Measurements from ENCODE around the gene ATP6V0C.

Gene ATP6V0C

DNA sequence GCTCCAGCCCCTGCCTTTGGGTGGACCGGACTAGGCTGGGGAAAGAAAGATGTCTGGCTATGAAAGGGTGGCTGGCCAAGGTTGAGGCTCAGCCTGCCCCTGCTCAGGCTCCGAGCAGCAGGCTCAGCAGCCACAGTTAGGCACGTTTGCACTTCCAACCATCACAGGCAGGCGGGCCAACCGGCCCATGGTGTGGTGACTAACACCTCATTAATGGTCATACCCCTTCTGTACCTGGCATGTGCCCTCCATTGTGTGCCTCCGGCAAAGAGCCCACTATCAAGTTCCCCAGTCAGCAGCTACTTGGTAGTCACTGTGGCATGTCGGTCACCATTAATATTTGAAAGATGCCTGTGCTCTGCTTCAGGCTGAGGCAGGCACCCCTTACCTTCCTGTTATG is 32.1 kb upstream of the ATP6V0C start:
- TF ChIP-seq ZNF274 (IDR thresholded peaks at IDR 0.05; ENCODE audit: low read depth, low read length): no peak
- no peak overlapping the region for H3K4me3 ChIP-seq (ENCODE audit: low read length)

DNA sequence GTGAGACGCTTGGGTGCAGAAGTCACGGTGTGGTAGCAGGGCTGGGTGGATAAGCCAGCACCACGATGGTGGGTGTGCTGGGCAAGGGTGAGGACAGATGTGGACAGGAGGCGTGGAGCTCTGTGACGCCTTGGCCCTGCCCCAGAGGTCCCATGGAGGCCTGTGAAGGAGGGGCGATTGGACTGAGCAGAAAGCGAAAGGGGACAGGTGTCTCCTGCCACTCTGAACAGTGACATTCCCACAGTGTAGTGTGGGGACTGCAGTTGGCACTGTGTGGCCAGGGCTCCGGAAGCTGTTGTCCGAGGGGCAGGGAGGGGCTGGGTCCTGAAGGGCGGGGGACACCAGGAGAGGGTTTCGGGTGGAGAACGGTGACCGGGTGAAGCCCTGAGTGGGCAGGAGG is 31.5 kb upstream of the ATP6V0C start:
- TF ChIP-seq ZNF274 (IDR thresholded peaks at IDR 0.05; ENCODE audit: low read depth, low read length): no peak
- no peak overlapping the region for H3K4me3 ChIP-seq (ENCODE audit: low read length)

DNA sequence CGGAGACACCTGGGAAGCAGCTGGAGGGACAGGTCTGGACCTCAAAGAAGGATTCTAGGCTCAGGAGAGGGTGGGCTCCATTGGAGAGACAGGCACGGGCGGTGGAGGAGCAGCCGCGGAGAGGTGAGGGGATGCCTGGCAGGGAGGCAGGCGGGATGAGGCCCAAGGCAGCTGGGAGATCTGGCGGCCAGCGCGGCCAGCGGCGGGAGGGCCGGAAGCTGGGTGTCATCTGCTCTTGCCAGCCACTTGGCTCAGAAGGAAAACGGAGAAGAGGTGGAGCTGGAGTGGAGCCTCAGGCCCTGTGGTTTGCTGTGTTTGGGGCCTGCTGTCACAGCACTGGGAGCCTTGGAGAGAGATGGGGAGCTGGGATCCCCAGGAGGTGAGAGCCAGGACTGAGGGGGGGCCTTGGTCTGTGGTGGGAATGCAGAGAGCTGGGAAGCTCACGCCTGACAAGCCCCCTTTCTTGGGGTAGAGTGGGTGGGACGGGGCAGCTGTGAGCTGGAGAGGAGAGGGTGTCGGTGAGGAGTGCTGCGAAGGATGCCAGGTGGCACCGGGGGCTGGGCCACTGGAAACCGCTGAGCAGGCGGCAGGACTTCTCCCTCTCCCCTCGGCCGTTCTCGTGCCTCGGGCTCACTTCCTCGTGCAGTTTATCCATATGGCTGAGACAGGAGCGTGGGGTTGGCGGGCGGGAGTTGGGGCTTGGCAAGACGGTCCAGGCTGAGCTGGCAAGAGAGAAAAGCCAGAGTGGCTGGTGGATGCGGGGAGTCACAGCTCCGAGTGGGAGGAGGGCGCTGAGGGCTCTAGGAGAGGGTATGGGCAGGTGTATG is 30.8 kb upstream of the ATP6V0C start:
- H3K4me3 ChIP-seq (ENCODE audit: low read length): no peak overlapping the region
- no peak for TF ChIP-seq ZNF274 (IDR thresholded peaks at IDR 0.05; ENCODE audit: low read depth, low read length)

DNA sequence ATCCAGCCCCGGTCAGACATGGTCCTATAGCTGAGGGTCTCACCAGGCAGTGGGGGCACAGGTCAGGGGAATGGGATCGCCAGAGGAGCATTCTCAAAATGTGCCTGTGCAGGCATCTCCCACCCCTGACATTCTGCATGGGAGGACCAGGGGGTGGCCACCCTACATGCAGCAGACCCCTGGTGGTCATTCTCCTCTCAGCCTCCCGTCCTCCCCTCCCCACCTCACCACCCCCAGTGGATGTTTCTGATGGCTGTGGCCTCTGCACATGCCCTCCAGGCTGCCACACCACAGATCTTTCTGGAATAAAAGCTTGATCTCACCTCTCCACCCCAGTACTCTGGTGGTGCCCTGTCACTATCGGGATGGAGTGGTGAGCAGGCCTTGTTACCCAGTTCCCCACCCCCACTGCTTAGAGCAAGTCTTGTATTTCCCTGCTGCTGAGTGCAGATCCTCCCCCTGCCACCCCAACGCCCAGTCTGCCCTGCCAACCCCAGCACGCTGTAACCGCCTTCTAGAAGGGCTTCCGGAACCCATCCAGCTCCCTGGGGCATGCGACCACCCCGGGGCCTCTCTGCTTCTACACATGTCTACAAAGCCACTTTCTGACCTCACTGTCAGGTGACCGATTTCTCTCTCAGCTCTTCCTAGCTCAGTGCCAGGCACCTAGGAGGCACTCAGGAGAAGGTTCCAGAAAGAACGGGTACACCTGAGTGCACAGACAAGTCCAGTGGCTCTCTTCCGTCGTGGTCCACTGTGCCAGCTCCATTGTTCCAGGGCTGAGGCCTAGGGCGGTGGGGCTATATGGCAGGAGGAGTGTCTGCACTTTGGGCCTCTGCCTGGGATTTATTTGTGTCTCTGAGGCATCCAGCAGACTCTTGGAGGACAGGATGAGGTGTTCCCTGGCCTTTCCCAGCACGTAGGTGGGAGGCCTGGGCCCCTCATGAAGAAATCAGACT is 29.5 kb upstream of the ATP6V0C start:
- H3K4me3 ChIP-seq (ENCODE audit: low read length): no peak overlapping the region
- no peak for TF ChIP-seq ZNF274 (IDR thresholded peaks at IDR 0.05; ENCODE audit: low read depth, low read length)

DNA sequence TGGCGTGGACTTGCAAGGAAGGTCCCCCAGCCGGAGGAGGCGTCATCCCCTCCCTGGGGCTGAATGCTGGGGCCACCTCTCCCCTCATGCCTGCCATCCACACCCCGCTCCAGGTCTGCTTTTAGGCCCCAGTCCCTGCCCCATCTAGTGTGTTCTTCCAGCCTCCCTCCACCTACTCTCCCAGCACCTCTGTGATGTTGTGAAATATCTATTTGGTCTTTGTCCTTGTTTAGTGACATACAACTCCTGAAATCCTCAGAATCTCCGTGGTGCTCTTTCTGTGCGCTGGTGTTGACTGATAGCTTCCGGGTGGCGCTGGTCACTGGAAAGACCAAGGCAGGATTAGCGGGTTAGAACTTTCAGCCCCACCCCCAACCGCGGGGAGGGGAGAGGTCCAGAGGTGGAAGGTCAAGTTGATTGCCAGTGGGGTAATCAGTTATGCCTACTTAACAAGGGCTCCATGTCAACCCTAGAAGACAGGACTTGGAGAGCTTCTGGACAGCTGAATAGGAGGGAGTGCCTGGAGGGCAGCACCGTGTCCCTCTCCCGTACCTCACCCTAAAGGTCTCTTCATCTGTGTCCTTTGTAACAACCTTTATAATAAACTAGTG is 28.7 kb upstream of the ATP6V0C start:
- no peak overlapping the region for H3K4me3 ChIP-seq (ENCODE audit: low read length)
- no peak for TF ChIP-seq ZNF274 (IDR thresholded peaks at IDR 0.05; ENCODE audit: low read depth, low read length)

DNA sequence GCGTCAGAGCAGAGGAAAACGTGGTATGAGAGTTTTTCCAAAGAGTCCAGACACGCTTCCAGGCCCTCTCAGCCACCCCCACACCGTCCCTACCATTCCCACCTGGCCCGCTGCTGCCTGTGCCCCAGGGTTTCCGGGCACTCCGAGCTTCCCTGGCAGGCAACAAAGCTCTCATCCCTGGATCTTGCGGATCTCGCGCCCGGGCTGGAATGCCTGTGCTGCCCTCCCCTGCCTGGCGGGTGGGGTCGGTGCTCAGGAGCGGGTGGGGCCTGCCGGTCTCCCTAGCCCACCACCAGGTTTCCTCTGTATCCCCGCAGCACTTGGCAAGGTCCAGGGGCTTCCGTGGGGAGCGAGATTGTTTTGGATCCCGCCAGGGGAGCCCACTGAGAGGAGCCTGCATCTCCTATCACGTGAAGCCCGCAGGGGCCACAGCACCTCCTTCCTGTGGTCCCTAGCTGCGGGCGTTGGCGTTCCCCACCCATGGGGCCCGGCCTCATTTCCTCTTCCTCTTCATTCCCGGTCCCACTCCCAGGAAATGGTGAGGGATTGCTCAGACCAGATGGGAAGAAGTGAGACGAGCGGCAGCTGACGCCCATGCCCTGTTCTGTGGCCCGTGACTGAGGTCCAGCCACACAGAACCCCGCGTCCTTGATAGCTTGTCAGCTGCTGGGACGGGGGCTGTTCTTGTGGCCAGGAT is 27.8 kb upstream of the ATP6V0C start:
- H3K4me3 ChIP-seq (ENCODE audit: low read length): no peak overlapping the region
- TF ChIP-seq ZNF274 (IDR thresholded peaks at IDR 0.05; ENCODE audit: low read depth, low read length): no peak

DNA sequence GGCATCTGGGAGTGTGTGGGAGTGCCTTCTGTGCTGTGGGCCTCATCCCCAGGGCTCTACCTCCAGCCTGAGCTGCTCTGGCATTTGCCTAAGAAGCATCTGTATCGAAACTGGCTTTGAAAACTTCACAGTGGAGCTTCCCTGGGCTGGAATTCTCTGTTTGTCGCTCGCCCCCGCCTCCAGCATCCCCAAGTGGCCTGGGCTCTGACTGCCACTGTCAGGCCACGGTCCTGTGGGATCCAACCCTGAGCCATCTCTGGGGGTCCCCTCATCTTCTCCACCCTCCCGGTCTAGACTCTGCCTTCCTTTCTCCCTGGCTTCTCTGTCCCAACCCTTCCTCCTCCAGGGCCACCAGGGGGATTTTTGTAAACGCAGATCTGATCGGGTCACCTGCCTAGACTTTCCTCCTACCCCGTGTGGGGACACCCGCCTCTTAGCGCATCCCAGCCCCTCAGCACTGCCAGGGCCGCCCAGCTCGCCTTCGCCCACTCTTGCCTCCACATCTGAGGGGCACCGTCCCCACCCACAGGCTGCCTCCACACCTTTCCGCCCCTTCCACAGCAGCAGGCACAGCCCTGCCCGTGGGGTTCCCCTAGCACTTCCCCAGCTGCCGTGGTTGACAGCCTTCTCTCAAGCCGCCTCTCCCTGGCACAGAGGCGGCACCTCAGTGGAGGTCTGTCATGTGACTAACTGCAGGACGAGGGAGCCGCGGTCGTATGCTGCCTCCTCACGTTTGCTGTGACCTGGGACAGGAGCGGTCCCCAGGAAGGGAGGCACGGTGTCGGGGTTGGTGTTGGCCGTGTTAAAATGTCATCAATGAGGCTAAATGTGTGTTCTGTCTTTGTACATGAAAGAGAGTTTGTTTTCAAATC is 26.9 kb upstream of the ATP6V0C start:
- no peak overlapping the region for H3K4me3 ChIP-seq (ENCODE audit: low read length)

DNA sequence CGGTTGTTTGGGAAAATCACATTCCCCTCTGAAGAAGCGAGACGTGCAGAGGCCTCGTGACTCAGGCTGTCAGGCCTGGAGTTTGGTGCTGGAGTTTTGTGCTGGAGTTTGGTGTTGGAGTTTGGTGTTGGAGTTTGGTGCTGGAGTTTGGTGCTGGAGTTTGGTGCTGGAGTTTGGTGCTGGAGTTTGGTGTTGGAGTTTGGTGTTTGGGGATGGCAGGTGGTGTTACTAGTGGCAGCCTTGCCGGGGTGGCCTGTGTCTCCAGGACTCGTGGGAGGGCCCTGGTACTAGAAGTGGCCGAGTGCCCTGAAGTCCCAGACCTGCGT is 26.3 kb upstream of the ATP6V0C start:
- TF ChIP-seq ZNF274 (IDR thresholded peaks at IDR 0.05; ENCODE audit: low read depth, low read length): no peak
- no peak overlapping the region for H3K4me3 ChIP-seq (ENCODE audit: low read length)

More for the DNA sequence above, 26.9 kb upstream of the ATP6V0C start:
- TF ChIP-seq ZNF274 (IDR thresholded peaks at IDR 0.05; ENCODE audit: low read depth, low read length): no peak

DNA sequence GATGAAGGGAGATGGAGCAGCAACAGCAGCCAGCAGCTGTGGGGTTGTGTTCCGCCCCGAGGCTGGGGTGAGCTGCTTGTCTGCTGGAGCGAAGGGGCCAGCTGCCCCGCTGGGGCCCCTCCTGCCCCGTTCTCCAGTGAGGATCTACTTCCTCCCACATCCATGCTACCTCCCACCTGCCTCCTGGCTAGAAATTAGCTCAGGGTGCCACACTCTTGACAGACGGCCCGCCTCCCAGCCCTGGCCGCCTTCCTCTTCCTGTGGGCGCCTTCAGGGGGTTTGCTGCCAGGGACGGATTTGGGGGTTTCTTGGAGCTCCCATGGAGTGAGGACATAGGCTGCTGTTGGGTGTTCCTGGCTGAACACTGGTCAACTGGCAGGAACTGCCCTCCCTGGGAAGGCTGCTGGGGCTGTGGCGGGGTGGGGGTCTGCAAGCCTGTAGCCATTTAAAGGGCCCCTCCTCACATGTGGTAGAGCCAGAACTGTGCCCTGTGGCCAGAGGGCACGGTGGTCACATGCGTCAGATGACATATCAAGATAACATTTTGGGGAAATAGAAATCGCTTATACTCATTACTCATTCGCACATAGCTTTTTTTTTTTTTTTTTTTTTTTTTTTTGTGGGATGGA is 25.7 kb upstream of the ATP6V0C start:
- no peak for TF ChIP-seq ZNF274 (IDR thresholded peaks at IDR 0.05; ENCODE audit: low read depth, low read length)
- no peak overlapping the region for H3K4me3 ChIP-seq (ENCODE audit: low read length)

DNA sequence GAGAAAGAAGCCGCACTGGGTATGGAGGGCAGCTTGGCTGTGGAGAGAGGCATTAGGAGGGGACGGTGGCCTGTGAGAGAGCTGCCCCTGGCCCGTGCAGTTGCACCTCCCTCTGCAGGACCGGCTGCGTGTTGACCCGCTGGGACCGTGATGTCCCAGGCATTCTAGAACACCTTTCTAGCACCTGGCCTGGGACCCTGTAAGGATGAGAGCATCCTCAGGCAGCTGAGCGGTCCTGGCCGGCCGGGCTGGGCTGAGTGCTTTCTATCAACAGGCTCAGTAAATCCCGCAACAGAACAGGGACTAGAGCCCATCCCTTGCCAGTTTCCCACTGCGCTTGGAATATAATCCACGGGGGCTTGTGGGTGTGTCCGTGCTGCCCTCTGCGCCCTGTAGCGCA is 24.2 kb upstream of the ATP6V0C start:
- H3K4me3 ChIP-seq (ENCODE audit: low read length): no peak overlapping the region
- no peak for TF ChIP-seq ZNF274 (IDR thresholded peaks at IDR 0.05; ENCODE audit: low read depth, low read length)

DNA sequence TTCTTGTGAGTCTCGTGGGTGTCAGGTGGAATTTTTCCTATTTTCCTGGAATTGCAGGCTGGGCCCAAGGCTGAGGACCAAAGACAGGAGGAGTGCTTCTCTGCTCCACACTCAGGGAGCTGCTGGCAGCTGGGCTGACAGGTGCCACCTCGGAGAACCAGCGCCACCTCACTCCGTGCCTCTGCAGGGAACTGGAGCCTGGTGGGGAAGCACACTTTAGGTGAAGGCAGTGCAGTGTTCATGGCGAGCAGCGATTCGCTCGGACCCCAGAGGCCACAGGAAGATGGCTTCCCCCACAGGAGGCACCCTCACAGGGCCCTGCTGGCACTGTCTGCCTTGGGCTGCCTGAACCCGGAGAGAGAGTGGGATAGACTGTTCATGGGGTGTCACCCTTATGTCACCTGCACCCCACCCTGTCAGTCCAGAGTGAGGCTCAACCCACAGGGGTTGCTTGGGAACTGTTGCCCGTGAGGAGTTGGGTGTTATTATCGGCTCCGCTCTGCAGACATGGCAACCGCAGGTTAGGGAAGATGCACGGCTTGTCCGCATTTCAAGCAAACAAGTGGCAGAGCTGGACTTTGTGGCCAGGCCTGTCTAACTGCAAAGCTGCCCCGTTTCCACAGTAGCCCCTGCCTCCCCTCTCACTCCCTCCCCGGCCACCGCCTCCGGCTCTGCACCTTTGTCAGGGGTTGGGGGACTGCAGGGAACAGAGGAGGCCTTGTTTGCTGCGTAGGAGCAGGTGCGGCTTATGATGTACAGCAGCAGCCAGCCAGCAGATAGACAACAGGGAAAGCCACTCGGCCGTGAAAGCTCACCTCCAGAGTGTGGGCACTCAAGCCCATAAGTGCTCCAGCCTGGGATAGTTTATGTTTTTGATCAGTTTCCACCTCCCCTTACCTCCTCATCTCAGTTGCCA is 23.3 kb upstream of the ATP6V0C start:
- TF ChIP-seq ZNF274 (IDR thresholded peaks at IDR 0.05; ENCODE audit: low read depth, low read length): no peak
- H3K4me3 ChIP-seq (ENCODE audit: low read length): no peak overlapping the region

DNA sequence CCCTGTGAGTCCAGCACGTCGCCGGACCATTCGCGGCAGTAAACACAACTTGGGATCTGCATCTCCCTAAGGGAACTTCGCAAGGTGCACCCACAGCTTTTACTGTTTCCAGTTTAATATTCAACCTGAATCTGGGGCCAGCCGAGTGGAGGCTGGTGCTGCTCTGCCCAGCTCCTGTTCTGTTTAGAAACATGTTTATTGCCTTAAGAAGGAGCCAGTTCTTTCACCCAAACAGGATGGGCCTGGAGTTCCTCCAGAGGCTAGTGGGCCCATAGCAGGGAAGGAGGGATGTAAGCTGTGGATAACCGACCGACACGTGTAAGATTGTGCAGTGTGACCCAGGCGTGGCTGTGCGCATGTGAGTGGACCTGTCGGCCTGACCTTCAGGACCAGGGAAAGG is 21.5 kb upstream of the ATP6V0C start:
- no peak for TF ChIP-seq ZNF274 (IDR thresholded peaks at IDR 0.05; ENCODE audit: low read depth, low read length)
- no peak overlapping the region for H3K4me3 ChIP-seq (ENCODE audit: low read length)
